ENCODE measurements around the gene TGIF1. TPM values are rescaled to one million over a fixed set of nuclear protein-coding genes. Genes with fewer than 3 reads are reported as not detected.

TGIF1 gene
- total and polyA plus RNA-seq, 10 donors: 25.3 to 64.5 (median 35.9) TPM

DNA sequence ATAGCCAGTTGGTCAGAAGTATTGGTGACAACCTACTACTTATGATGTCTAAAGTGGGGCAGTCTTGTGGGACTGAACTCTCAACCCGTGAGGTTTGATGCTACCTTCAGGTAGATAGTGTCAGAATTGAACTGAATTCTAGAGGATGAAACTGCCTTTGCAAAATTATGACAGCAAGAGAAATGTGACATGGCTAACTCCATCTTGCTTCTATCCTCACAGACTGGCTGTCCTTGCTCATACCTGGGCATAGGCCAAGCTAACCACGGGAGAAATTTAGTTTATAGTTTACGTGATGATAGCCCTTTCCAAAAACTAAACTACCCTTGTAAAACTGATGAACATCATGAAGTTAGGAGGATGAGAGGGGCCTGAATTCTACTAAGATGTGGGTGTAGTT, 24.9 kb upstream of the TGIF1 start:
- no peak for DNase-seq
- no peaks in the 10 kb centered on the region for H3K36me3 ChIP-seq
- TF ChIP-seq POLR2AphosphoS5 (IDR thresholded peaks at IDR 0.05) (no peak), POLR2A (IDR thresholded peaks at IDR 0.05) (no peak)
- TF ChIP-seq, protein P1, sequence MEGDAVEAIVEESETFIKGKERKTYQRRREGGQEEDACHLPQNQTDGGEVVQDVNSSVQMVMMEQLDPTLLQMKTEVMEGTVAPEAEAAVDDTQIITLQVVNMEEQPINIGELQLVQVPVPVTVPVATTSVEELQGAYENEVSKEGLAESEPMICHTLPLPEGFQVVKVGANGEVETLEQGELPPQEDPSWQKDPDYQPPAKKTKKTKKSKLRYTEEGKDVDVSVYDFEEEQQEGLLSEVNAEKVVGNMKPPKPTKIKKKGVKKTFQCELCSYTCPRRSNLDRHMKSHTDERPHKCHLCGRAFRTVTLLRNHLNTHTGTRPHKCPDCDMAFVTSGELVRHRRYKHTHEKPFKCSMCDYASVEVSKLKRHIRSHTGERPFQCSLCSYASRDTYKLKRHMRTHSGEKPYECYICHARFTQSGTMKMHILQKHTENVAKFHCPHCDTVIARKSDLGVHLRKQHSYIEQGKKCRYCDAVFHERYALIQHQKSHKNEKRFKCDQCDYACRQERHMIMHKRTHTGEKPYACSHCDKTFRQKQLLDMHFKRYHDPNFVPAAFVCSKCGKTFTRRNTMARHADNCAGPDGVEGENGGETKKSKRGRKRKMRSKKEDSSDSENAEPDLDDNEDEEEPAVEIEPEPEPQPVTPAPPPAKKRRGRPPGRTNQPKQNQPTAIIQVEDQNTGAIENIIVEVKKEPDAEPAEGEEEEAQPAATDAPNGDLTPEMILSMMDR (IDR thresholded peaks at IDR 0.05 in 8 of 11, conservative IDR thresholded peaks at IDR 0.05 in 3 of 11): no peak
- WGBS, 5 donors: 92 to 97% (median 96%) methylated on average over 3 of the region's 3 CpGs
- peaks cover 0 to 8% (median 0%) of the 10 kb centered on the region in 6 donors for H3K4me1 ChIP-seq
- H3K27me3 ChIP-seq (replicated peaks in 1 of 7): no peaks in the 10 kb centered on the region
- intact Hi-C loops (cut with DNase I; ENCODE audit: low total_unique reads): no loop called here
- peaks cover 0 to 7% (median 4%) of the 10 kb centered on the region in 8 donors for H3K9me3 ChIP-seq
- no peak overlapping the region for H3K4me3 ChIP-seq
- H3K27ac ChIP-seq: no peak overlapping the region

DNA sequence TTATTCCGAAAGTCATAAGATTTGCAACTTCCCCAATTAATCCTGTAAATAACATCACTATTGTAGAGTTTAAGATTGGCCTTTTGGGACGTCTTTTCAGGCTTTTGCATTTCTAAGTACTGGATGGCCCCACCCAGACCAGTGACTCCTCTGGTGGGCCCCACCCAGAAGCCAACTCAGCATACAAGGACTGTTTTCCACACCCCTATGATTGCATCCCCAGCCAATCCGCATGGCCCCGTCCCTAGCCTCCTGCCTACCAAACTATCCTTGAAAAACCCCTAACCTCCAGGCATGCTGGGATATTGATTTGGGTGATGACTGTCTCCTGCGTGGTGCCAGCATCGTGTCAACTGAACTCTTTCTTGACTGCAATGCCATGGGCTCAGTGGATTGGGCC, 24.5 kb upstream of the TGIF1 start:
- intact Hi-C loops (cut with DNase I; ENCODE audit: low total_unique reads): no loop called here
- TF ChIP-seq, protein P1 (IDR thresholded peaks at IDR 0.05 in 8 of 11, conservative IDR thresholded peaks at IDR 0.05 in 3 of 11): no peak
- TF ChIP-seq POLR2AphosphoS5 (IDR thresholded peaks at IDR 0.05): no peak
- TF ChIP-seq POLR2A (IDR thresholded peaks at IDR 0.05): no peak
- no peaks in the 10 kb centered on the region for H3K27me3 ChIP-seq (replicated peaks in 1 of 7)
- no peaks in the 10 kb centered on the region for H3K36me3 ChIP-seq
- H3K9me3 ChIP-seq: peaks cover 0 to 4% (median 3%) of the 10 kb centered on the region in 8 donors
- peaks cover 0 to 8% (median 0%) of the 10 kb centered on the region in 6 donors for H3K4me1 ChIP-seq
- no peak overlapping the region for H3K4me3 ChIP-seq
- no peak overlapping the region for H3K27ac ChIP-seq
- WGBS, 5 donors: 91 to 96% (median 92%) methylated on average over 6 of the region's 6 CpGs
- no peak for DNase-seq

DNA sequence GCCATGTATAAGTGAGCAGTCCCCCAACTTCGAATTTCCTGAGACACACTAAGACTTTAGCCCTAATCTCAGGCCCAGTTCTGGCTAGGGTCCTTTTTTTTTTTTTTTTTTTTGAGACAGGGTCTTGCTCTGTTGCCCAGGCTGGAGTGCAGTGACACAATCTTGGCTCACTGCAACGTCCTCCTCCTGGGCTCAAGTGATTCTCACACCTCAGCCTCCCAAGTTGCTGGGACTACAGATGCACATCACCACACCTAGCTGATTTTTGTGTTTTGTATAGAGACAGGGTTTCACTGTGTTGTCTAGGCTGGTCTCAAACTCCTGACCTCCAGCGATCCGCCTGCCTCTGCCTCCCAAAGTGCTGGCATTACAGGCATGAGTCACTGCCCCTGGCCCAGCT, 23.9 kb upstream of the TGIF1 start:
- no peak for DNase-seq
- Histone ChIP-seq H3K27me3 (replicated peaks in 1 of 7) (no peaks in the 10 kb centered on the region), H3K4me1 (peaks cover 0 to 8% (median 0%) of the 10 kb centered on the region in 6 donors), H3K4me3 (no peak overlapping the region), H3K9me3 (no peaks in the 10 kb centered on the region), H3K36me3 (no peaks in the 10 kb centered on the region), H3K27ac (no peak overlapping the region)
- TF ChIP-seq POLR2AphosphoS5 (IDR thresholded peaks at IDR 0.05) (no peak), POLR2A (IDR thresholded peaks at IDR 0.05) (no peak)
- TF ChIP-seq, protein P1 (IDR thresholded peaks at IDR 0.05 in 8 of 11, conservative IDR thresholded peaks at IDR 0.05 in 3 of 11): no peak
- intact Hi-C loops (cut with DNase I; ENCODE audit: low total_unique reads): no loop called here
- 84 to 93% (median 91%) methylated on average over 4 of the region's 4 CpGs for WGBS, 5 donors

DNA sequence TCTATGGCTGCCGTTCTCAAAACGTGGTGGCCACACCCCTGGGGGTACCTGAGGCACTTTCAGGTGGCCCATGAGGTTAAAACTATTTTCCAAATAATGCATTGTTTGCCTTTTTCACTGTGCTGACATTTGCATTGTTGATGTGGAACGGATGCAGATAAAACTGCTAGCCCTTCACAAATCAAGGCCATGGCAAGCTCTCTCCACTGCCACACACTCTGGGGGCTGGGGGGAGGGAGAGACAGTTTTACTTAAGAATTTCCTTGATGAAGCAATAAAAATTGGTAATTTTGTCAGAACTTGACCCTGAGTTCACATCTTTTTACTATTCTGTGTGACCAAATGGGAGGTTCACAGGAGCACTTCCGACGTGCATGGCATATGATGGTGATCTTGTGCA, 22.0 kb upstream of the TGIF1 start:
- H3K4me3 ChIP-seq: no peak overlapping the region
- no peaks in the 10 kb centered on the region for H3K9me3 ChIP-seq
- H3K27ac ChIP-seq: peak overlapping the region in 3 of 8 donors; percentile 31 to 51 (median 36)
- peak in 1 of 3 donors; percentile 50 for TF ChIP-seq POLR2AphosphoS5 (IDR thresholded peaks at IDR 0.05)
- no peak for TF ChIP-seq POLR2A (IDR thresholded peaks at IDR 0.05)
- H3K36me3 ChIP-seq: no peaks in the 10 kb centered on the region
- 63 to 81% (median 75%) methylated on average over 5 of the region's 5 CpGs for WGBS, 5 donors
- H3K4me1 ChIP-seq: peaks cover 0 to 8% (median 0%) of the 10 kb centered on the region in 6 donors
- no peaks in the 10 kb centered on the region for H3K27me3 ChIP-seq (replicated peaks in 1 of 7)
- intact Hi-C loops (cut with DNase I; ENCODE audit: low total_unique reads): no loop called here
- DNase-seq: no peak

DNA sequence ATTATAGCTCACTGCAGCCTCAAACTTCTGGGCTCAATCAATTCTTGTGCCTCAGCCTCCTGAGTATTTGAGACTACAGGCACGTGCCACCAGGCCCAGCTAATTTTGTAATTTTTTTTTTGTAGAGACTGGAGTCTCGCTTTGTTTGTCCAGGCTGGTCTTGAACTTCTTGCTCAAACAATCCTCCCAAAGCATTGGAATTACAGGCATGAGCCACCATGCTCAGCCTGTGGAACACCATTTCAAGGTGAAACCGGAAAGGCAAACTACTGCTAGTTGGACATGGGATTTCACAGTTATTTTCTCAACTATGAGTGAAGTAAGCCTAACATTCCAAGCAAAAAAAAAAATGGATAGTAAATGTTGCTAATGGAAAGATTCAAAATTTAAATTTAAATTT, 20.9 kb upstream of the TGIF1 start:
- H3K9me3 ChIP-seq: no peaks in the 10 kb centered on the region
- peaks cover 0 to 5% (median 0%) of the 10 kb centered on the region in 6 donors for H3K4me1 ChIP-seq
- TF ChIP-seq, protein P1 (IDR thresholded peaks at IDR 0.05 in 8 of 11, conservative IDR thresholded peaks at IDR 0.05 in 3 of 11): no peak
- TF ChIP-seq POLR2A (IDR thresholded peaks at IDR 0.05): no peak
- no peak for TF ChIP-seq POLR2AphosphoS5 (IDR thresholded peaks at IDR 0.05)
- 95 to 97% (median 96%) methylated on average over 3 of the region's 3 CpGs for WGBS, 5 donors
- no peaks in the 10 kb centered on the region for H3K36me3 ChIP-seq
- DNase-seq: no peak
- intact Hi-C loops (cut with DNase I; ENCODE audit: low total_unique reads): no loop called here
- H3K27me3 ChIP-seq (replicated peaks in 1 of 7): no peaks in the 10 kb centered on the region
- H3K27ac ChIP-seq: no peak overlapping the region
- no peak overlapping the region for H3K4me3 ChIP-seq

Data from spleen (tissue), 11 donors.